CD4-positive, alpha-beta T cell treated with Interleukin-21 for 1 hour (primary cell): Measurements from ENCODE around the gene GATD1.
A peak's percentile ranks its signal among the peaks of the same experiment; 100 is the strongest.

Experiments
- DNase-seq: peaks from one replicate; pipeline ENCODE4 v3.0.0-alpha.2; 2020

The GATD1 gene

DNA sequence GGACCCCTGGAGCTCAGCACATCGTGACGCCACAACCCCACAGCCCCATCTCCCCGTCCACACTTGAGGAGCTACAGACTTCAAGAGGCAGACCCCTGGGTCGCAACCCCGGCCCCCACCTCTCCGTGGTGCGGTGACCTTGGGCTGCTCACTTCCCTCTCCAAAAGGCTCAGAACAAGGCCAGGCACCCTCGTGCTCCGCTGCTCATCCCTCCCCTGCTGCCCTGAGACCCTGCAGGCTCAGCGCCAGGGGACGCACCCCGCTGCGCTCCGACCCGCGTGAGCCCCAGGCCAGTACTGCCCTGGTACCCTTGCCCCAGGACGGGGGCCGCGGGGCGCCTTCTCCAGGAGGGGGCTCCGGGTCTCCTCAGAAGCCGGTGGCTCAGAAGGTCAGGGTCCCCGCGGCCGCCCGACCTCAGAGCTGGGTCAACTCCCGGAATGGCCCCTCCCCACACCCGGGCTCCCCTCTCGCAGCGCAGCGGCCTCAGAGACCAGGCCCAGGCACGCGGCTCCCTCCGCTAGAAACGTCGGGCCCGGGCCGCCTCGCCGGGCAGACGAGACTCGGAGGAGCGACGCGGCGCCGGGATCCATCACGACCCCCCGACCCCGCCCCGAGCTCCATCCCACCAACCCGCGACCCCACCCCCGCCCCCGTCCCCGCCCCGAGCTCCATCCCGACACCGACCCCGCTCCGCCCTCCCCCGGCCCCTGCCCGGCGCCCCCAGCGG, 563 bp downstream of the GATD1 start:
- DNase-seq: no peak

DNA sequence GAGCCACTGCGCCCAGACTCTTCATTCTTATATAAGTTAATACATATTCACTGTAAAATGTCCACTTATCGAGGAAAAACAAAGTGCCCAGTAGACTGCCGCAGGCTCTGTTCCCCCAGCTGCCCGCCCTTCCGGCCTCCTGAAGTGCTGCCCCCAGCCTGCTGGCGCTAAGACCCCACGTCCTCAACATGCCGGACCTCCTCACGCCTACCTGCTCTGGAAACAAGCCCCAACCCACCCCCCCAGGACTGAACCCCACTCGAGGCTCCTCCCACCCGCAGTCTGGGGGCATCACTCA, 1.1 kb downstream of the GATD1 start:
- DNase-seq: no peak

DNA sequence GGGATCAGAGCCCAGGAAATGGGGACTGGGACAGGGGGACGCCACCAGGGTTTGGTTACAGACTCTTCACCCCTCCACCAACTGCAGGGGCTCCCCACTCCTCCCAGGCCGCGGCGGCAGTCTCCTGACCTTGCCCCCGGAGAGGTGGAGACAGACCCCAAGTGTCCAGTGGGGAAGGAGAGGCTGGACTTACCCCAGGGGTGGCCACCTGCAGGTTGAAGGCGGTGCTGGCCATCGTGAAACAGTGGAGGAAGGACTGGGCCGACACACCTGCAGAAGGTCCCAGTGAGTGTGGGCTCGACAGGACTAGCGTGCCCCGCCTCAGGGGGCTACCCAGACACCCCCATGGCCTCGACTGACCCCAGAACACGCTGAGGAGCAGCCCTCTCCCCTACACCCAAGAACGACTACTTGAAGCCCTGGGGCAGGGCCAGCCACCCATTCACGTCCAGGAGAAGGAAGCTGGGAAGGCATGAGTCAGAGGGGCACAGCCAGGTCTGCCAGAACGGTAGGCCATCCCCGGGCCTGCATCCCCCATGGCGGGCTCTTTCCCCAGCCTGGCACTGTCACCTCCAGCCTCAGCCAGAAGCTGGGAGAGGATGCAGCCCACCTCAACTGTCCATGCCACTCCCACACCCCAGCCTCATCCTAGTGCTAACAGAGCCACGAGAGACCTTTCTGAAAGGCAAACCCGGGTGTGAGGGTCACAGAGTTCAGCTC, 2.3 kb downstream of the GATD1 start:
- DNase-seq: no peak

DNA sequence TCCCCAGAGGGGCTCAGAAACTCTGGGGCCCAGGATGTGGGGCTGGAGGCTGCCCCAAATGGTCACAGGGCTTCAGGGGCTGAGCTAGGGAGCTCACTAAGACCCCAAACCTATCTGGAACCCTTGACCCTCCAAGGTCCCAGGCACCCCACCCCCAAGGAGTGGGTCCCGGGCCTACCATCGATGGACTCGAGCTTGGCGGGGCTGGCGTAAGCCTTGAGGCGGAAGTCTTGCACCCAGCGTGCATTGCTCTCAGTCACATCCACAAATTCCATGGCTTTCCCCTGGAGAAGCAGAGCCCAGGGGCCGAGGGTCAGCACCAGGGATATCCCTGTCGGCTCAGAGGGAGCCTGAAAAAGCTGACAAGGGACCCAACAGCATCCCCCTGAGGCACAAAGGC, 3.5 kb downstream of the GATD1 start:
- no peak for DNase-seq

DNA sequence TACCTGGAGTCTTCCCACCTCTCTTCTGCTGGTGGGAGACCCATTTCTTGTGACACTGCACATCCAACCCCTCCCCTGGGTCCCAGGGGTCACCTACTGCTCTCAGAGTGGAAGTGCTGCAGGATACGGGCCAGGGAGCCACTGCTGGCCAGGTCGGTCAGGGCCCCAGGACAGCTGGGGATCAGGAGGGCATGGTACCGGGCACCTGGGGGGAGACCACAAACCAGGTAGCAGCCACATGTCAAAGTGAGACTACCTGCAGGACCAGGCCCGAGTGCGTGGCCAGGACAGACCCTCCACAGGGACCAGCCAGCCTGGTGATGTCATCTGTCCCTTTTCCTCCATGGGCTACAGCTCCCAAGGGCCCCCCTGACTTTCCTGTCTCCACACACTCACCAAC, 3.9 kb downstream of the GATD1 start:
- DNase-seq: no peak

DNA sequence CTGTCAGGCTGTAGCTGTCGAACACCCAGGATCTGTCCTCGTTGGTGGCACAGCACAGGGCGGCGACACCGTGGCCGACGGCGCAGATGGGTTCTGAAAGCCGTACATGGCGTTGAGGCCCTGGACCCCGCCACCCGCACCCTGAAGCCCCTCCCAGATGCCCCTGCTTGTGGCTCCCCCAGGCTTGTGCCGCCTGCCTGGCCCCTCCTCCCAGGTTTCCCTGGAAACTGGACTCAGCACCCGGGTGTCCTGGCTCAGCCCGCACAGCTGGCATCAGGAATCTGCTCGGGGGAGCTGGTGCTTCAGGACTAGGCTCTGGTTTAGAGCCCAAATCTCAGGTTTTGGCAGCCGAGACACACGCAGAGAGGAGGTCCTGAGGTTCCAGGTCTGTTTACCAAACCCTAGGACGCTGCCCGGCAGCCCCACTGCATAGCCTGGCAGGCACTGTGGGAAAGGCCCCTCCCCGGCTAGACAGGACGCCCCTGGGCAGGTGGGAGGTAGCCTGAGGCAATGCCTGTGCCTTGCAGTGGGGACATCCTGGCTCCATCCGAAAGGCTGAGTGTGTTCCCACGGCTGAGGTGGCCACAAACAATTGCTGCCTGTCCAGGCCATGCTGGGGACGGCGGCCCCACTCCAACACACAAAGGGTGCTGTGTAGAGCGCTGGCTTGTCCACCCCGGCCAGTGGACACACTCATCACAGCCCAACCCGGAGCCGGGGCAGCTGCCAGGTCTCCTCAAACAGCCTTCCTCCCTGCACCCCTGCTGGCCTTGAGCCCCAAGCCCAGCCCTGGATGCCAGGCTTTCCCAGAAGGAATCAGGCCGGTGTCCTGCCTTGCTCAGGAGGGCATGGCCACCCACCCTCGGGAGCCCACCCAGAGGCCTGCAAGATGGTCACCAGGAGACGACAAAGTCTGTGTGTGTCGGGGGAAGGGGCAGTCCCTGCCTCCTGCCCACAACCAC, 4.6 kb downstream of the GATD1 start:
- no peak for DNase-seq

DNA sequence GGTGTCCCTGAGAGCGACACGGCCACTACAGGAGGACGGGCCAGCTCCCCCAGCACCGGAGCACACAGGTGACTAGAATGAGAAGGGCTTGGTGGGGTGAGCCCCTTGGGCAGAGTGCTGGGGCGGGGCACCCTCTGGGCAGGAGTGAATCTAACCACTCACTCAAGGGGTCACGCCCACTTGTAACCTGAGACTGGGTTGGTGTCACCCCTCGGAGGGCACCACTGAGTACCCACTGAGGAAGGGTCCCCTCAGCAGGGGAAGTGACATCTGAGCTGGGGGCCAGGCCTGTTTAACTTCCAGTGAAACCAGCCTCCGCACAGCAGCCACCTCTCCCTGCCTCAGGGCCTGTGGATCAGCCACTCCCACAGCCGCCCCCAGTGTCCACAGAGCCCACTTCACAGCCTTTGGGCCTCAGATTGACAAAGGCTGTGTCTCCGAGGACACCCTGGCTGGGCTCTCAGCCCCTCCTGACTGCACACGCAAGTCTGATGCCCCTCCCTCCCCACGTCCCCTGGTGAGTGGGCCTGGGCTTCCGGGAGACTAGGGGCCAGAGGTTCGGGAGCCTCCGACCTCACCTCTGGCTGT, 5.6 kb downstream of the GATD1 start:
- DNase-seq: no peak

DNA sequence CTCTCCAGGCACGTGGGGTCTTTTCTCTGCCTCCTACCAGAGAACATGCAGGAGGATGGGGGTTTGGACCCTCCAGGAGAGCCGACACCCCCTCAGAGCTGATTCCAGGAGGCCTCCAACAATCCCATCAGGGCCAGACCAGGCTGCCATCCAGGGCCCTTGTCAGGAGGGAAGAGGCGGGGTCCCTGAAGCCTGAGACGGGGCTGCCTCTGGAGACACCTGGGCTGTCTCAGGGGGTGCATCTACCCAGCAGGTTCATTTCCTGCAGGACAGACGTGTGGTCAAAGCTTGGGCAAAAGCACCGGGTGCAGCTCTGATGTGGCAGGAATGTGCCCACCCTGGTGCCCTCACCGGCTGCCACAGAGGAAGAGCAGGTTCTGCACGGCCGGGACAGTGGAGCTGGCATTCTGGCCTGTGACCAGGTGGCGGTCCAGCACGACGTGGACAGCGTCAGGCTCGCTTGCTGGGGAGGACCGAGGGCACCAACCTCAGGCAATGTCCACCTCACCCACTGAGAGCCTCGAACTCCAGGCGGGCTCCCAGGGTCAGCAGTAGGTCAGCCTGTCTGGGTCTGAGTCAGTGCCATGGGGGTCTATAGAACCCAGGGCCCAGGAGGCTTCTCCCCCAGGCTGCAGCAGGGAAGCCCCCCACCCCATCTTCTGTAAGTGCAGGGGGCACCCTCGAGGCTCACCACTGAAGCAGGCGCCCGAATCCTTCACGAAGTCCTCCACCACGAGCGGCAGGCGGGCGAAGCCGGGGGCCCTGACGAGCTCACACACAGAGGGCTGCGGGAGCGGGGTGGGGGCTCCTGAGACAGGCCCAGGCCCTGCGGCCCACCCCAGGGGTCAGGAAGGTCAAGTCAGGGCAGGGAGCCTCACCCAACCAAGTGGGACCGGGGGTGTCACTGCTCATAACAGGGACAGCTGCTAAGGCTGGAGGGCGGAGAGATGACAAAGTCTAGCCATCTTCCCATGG, 6.4 kb downstream of the GATD1 start:
- DNase-seq: no peak

DNA sequence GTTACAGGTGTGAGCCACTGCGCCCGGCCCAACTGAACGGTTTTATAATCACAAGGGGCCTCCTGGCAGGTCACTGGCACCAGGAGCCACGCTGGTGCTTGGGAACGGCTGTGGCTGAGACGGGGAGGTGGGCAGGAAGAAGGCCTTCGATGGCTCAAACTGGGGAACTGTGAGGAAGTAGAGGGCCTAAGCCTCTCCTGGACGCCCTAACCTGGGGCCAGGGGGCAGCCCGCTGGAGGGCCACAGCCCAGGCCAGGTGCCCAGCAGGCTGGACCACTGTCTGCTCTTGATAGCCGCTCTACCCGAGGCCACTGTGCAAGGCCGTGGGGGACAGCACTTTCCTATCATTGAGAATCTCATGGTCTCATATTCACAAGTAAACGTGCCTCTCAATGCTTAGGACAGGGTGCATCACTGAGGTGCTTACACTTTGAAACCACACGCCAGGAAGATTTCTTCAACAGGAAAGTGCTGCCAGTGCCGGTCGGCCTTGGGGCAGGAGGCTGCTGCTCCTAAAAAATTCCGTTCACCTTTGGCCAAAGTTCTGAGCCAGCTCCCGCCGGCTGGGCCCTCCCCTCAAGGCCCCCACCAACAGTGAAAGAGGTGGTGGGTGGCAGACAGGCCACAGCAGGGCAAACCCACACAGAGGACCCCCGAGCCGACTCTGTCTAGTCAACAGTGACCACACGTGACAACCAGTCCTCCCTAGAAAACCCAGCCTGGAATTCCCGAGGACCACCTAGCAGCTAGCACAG, 7.2 kb downstream of the GATD1 start:
- DNase-seq: no peak

DNA sequence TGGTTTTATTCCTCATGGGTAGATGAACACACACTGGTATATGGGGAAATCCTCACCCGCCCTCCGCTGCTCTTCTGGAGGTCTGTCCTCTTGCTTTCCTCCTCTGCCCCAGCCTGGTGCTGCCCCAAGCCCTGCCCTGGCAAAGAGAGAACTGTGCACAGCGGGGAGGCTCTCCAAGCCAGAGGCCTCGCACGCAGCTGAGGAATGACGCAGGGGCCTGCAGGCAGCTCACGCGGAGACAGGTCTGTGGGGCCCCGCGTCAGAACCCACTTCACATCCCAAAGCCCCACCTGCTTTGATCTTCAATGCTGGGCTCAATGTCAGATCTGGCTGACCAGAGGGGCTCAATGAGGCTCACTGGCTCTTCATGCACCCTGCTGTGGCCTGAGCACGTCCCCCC, 10.0 kb downstream of the GATD1 start:
- DNase-seq: no peak

DNA sequence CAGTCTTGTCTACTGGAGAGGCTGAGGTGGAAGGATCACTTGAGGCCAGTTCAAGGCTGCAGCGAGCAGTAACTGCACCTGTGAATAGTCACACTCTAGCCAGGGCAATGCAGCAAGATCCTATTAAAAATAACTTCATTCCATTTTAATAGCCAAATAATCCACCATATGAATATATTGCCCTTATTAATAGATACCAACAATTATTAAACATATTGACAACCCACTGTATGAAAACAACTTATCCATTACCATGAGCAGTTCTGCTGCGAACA, 10.4 kb downstream of the GATD1 start:
- no peak for DNase-seq

DNA sequence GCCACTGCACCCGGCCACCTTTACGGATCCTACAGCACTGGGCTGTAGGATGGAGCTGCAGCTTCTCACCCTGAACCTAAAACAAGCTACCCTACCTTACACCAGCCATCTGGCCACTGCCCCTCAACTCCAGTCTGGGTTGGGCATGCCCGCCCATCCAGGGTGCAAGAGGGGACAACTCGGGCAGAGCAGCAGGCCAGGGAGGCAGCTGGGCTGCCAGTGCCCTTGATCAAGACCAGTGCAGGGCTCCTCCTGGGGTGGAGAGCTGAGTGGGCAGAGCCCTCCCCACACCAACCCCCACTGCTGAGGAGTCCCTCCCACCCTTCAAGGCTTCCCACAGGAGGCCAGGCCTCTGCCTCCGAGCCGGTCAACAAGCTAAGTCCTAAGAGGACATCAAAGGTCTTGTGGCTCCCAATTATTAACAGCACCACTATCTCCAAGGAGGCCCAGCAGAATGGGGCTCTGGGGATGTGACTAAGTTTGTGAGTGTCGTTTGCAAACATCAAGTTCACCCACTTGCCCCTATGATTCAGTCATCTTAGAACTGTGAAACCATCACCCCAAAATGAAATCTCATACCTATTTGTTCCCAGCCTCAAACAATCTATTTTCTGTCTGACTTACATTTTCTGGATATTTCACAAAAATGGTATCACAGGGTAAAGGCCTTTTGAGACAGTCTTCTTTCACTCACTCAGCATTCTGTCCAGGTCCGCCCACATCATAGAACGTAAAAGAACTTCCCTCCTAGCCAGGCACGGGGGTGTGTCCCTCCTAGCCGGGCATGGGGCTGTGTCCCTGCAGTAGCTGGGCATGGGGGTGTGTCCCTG, 11.0 kb downstream of the GATD1 start:
- DNase-seq: no peak

DNA sequence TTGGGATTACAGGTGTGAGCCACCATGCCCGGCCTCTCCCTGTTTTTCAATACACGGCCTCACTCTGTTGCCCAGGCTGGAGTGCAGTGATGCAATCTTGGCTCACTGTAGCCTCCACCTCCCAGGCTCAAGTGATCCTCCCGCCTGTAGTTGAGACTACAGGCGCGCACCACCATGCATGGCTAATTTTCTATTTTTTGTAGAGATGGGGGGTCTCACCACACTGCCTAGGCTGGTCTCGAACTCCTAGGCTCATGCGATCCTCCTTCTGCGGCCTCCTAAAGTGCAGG, 11.5 kb downstream of the GATD1 start:
- DNase-seq: no peak

DNA sequence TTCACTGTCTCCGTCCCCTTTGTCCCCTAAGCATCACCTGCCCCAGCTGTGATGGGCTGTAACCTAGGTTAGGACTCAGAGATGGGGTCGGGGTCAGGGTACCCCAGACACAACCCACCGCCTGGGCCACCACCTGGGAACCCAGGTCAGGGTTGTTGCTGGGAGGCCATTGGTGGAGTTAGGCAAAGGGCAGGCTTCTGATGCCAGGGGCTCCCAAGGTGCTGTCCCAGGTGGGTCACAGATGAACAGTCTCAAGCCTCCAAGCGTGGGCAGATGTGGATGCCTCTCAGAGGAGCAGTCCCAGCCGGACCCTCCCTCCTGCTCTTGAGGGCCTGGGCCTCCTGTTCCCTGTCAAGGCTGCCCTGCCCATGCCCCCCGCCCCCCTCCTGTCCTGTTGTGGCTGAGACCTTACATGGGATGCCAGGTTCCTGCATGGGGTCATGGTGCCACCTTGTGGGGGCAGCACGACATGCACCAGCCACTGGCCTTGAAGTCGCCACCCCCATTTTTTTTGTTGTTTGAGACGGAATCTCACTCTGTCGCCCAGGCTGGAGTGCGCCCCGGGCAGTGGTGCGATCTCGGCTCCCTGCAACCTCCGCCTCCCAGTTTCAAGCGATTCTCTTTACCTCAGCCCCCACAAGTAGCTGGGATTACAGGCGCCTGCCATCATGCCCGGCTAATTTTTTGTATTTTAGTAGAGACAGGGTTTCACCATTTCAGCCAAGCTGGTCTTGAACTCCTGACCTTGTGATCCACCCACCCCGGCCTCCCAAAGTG, 12.1 kb downstream of the GATD1 start:
- DNase-seq: peak; percentile 76

DNA sequence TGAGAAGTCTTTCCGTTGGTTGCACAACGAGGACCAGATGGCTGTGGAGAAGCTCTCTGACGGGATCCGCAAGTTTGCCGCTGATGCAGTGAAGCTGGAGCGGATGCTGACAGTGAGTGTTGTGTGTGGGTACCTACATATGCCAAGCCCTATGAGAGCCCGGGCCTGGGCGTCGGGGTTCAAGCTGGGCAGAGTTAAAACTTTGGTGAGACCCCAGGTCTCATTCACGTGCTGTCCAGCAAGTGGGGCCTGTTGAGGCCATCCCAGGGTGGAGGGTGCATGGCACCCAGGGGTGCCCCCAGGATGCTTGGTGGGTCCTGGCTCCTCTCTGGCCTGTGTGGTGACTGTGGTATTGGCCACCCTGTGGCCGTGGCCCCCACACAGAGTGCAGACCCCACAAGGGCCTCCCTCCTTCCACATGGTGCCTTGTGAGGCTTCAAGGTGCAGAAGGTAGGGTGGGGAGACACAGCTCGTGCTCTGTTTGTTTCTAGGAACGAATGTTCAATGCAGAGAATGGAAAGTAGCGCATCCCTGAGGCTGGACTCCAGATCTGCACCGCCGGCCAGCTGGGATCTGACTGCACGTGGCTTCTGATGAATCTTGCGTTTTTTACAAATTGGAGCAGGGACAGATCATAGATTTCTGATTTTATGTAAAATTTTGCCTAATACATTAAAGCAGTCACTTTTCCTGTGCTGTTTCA, 12.8 kb downstream of the GATD1 start:
- DNase-seq: no peak

DNA sequence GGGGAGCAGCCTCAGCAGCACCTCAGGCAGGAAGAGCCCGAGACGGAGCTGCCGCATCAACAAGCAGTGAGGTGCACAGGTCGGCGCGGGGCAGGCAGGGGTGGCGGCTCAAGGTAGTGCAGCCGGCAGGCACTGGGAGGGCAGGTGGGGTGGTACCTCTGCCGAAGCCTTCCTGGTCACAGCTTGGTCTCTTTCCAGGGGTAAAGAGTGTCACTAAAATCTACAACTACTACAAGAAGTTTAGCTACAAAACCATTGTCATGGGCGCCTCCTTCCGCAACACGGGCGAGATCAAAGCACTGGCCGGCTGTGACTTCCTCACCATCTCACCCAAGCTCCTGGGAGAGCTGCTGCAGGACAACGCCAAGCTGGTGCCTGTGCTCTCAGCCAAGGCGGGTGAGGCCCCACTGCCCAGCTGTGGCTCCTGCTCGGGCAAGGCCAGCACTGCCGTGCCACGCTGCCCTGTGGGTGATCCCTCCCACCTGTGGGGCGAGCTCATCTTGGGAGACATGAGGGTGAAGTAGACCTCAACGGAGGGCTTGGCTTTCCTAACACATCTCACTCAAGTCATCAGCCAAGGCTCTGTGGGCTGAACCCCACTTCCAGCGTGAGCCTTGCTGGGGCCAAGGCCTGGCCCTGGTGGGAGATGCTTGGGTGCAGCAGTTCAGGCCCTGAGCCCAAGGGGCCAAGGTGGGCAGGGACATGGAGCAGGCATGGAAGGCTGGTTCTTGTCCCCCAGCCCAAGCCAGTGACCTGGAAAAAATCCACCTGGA, 13.6 kb downstream of the GATD1 start:
- no peak for DNase-seq

DNA sequence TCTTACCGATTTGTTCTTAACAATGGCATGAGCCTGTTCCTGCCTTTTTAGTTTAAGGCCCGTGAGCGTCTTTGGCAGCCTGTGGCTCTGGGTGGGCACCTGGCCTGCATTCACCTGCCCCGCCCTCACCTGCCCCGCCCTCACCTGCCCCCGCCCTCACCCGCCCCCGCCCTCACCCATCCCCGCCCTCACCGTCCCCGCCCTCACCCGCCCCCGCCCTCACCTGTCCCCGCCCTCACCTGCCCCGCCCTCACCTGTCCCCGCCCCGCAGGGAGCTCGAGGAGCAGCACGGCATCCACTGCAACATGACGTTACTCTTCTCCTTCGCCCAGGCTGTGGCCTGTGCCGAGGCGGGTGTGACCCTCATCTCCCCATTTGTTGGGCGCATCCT, 14.2 kb downstream of the GATD1 start:
- no peak for DNase-seq

DNA sequence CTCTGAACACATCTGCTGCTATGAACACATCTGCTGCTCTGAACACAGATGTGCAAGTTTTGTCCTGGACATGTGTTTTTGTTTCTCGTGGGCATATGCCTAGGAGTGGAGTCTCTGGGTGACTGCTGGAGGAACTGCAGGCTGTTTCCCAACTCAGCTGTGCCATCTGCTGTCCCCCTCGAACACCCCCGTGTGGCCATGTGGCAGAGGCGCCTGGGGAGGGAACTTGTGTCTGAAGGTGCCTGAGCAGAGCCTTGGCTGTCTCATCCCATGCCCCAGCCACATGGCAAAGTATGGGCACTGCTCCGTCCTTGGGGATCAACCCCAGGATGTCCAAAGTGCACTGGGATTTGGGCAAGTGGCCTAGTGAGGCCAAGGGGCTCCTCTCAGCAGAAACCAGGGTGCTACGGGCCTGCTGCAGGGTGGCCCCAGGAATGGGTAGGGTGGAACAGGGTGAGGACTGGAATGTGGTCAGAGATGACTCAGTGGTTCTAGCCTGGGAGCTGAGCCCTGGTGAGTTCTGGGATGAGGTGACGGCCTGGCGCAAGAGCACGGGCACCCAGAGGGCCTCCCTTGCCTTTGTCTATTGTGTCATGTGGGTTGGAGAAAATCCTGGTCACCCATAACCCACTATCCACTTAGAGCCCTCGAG, 14.7 kb downstream of the GATD1 start:
- peak; percentile 9 for DNase-seq
